ENCODE data around the gene ACVR1C. TPM values are rescaled to one million over a fixed set of nuclear protein-coding genes. Genes with fewer than 3 reads are reported as not detected.

Gene ACVR1C
- total RNA-seq, 1 experiment from 2014 or later, result 2.1 TPM

GRCh38 chr2:157479081-157480027, 149.3 kb downstream of the ACVR1C start:
- no peak for TF ChIP-seq CTCF (IDR thresholded peaks at IDR 0.05; ENCODE audit: insufficient read depth in 1 of 2, low read depth in 1 of 2, low read length in 1 of 2, severe bottlenecking in 1 of 2, unreplicated experiment in 1 of 2)

GRCh38 chr2:157477919-157478318, 150.7 kb downstream of the ACVR1C start:
- Histone ChIP-seq H3K4me1 (no peaks in the 10 kb centered on the region), H3K36me3 (ENCODE audit: control insufficient read depth, insufficient read depth, low read length) (no peaks in the 10 kb centered on the region), H3K27me3 (replicated peaks; ENCODE audit: control insufficient read depth, insufficient read depth, low read length) (no peaks in the 10 kb centered on the region), H3K9me3 (no peaks in the 10 kb centered on the region), H3K4me3 (ENCODE audit: low read depth, low read length) (no peak overlapping the region)
- H3K36me3 Mint-ChIP-seq (ENCODE audit: insufficient read depth, unreplicated experiment), result no peaks in the 10 kb centered on the region
- H3K4me3 Mint-ChIP-seq (ENCODE audit: unreplicated experiment), result no peak overlapping the region
- intact Hi-C loops (cut with micrococcal nuclease; ENCODE audit: unreplicated experiment), result no loop called here
- H3K27me3 Mint-ChIP-seq (ENCODE audit: insufficient read depth, unreplicated experiment), result no peaks in the 10 kb centered on the region
- H3K27ac Mint-ChIP-seq (ENCODE audit: unreplicated experiment), result no peak overlapping the region
- no peaks in the 10 kb centered on the region for H3K9me3 Mint-ChIP-seq (ENCODE audit: unreplicated experiment)
- CTCF ChIA-PET, result no interaction called here
- POLR2A ChIA-PET, result no interaction called here
- DNase-seq, result no peak
- no TSS peak for BruUV-seq (replicated peaks)
- no peak for TF ChIP-seq CTCF (IDR thresholded peaks at IDR 0.05; ENCODE audit: insufficient read depth in 1 of 2, low read depth in 1 of 2, low read length in 1 of 2, severe bottlenecking in 1 of 2, unreplicated experiment in 1 of 2)
- no peaks in the 10 kb centered on the region for H3K4me1 Mint-ChIP-seq (ENCODE audit: low read depth, unreplicated experiment)

More at GRCh38 chr2:157479081-157480027, 149.3 kb downstream of the ACVR1C start:
- DNase-seq, result no peak
- H3K36me3 Mint-ChIP-seq (ENCODE audit: insufficient read depth, unreplicated experiment), result no peaks in the 10 kb centered on the region
- no peak overlapping the region for H3K4me3 Mint-ChIP-seq (ENCODE audit: unreplicated experiment)
- ChIA-PET CTCF (no interaction called here), POLR2A (no interaction called here)
- no peaks in the 10 kb centered on the region for H3K4me1 ChIP-seq
- no peaks in the 10 kb centered on the region for H3K9me3 ChIP-seq
- no peaks in the 10 kb centered on the region for H3K27me3 ChIP-seq (replicated peaks; ENCODE audit: control insufficient read depth, insufficient read depth, low read length)
- no peaks in the 10 kb centered on the region for H3K9me3 Mint-ChIP-seq (ENCODE audit: unreplicated experiment)
- no peaks in the 10 kb centered on the region for H3K36me3 ChIP-seq (ENCODE audit: control insufficient read depth, insufficient read depth, low read length)
- intact Hi-C loops (cut with micrococcal nuclease; ENCODE audit: unreplicated experiment), result no loop called here
- no peaks in the 10 kb centered on the region for H3K4me1 Mint-ChIP-seq (ENCODE audit: low read depth, unreplicated experiment)
- BruUV-seq (replicated peaks), result no TSS peak
- no peak overlapping the region for H3K4me3 ChIP-seq (ENCODE audit: low read depth, low read length)
- H3K27me3 Mint-ChIP-seq (ENCODE audit: insufficient read depth, unreplicated experiment), result no peaks in the 10 kb centered on the region
- no peak overlapping the region for H3K27ac Mint-ChIP-seq (ENCODE audit: unreplicated experiment)

- Mint-ChIP-seq H3K36me3 (ENCODE audit: insufficient read depth, unreplicated experiment) (no peaks in the 10 kb centered on the region), H3K4me1 (ENCODE audit: low read depth, unreplicated experiment) (no peaks in the 10 kb centered on the region), H3K4me3 (ENCODE audit: unreplicated experiment) (no peak overlapping the region), H3K27me3 (ENCODE audit: insufficient read depth, unreplicated experiment) (no peaks in the 10 kb centered on the region), H3K27ac (ENCODE audit: unreplicated experiment) (no peak overlapping the region), H3K9me3 (ENCODE audit: unreplicated experiment) (no peaks in the 10 kb centered on the region)
- ChIA-PET POLR2A (no interaction called here), CTCF (no interaction called here)
- Histone ChIP-seq H3K36me3 (ENCODE audit: control insufficient read depth, insufficient read depth, low read length) (no peaks in the 10 kb centered on the region), H3K27me3 (replicated peaks; ENCODE audit: control insufficient read depth, insufficient read depth, low read length) (no peaks in the 10 kb centered on the region), H3K9me3 (no peaks in the 10 kb centered on the region), H3K4me1 (no peaks in the 10 kb centered on the region), H3K4me3 (ENCODE audit: low read depth, low read length) (no peak overlapping the region)
- DNase-seq, result no peak
- intact Hi-C loops (cut with micrococcal nuclease; ENCODE audit: unreplicated experiment), result no loop called here
- no TSS peak for BruUV-seq (replicated peaks)
- TF ChIP-seq CTCF (IDR thresholded peaks at IDR 0.05; ENCODE audit: insufficient read depth in 1 of 2, low read depth in 1 of 2, low read length in 1 of 2, severe bottlenecking in 1 of 2, unreplicated experiment in 1 of 2), result no peak
Observed at GRCh38 chr2:157476953-157477709, 151.5 kb downstream of the ACVR1C start.

Other genes with a start within 250 kb of the ACVR1C start
- 0.26 and 1.1 TPM in 2 replicates for gene CYTIP, start 184.8 kb downstream of the ACVR1C start, total RNA-seq (2022)
- gene ACVR1, start 247.5 kb upstream of the ACVR1C start, total RNA-seq (2022), result 11.1 and 11.3 TPM in 2 replicates

All from Caco-2 (cell line).